OCI-LY7 (cell line): ENCODE results near the gene NOB1. TPM values are rescaled to one million over a fixed set of nuclear protein-coding genes. Genes with fewer than 3 reads are reported as not detected.

Experiments
- BruUV-seq: library from RNA; stranded (reverse); fragments of 400-500 nt; replicated peaks from 2 replicates; lab custom pipeline; 2021; lab: Mats Ljungman, UMichigan
- CTCF ChIA-PET: fragments of 300-600 bp; sonication (Branson Sonifier 250); formaldehyde crosslinking; loops from one replicate; lab custom pipeline; 2022; ENCODE audit warnings: antibody characterized with exemption; ENCODE audit not compliant: unreplicated experiment; lab: Charles Lee
- POLR2A ChIA-PET: fragments of 300-600 bp; sonication (Branson Sonifier 250); formaldehyde crosslinking; loops from one replicate; lab custom pipeline; 2022; ENCODE audit warnings: antibody characterized with exemption; lab: Charles Lee
- DNase-seq: peaks from one replicate; pipeline ENCODE4 v3.0.0-alpha.2; 2015; ENCODE audit warnings: low spot score
- H2AFZ ChIP-seq: fragments of 200-600 bp; sonication (generic), shearing (Covaris generic); 2 replicates; pipeline ENCODE4 v1.6.1; 2014; ENCODE audit warnings: mild to moderate bottlenecking, antibody characterized with exemption, low read length, moderate library complexity
- H3K27ac ChIP-seq: fragments of 200-600 bp; sonication (generic); 2 replicates; pipeline ENCODE4 v1.5.1; 2014; ENCODE audit warnings: mixed run types, low read depth, mild to moderate bottlenecking, moderate library complexity, low read length, inconsistent platforms; ENCODE audit not compliant: poor library complexity, severe bottlenecking
- H3K36me3 ChIP-seq: fragments of 200-600 bp; sonication (generic); 2 replicates; pipeline ENCODE4 v1.6.1; 2014; ENCODE audit warnings: mild to moderate bottlenecking, antibody characterized with exemption, low read length, moderate library complexity, mixed read lengths; ENCODE audit not compliant: insufficient read depth
- H3K4me1 ChIP-seq: fragments of 200-600 bp; sonication (generic); 2 replicates; pipeline ENCODE4 v1.5.1; 2014; ENCODE audit warnings: mild to moderate bottlenecking, low read length; ENCODE audit not compliant: insufficient read depth, poor library complexity, severe bottlenecking
- H3K4me2 ChIP-seq: fragments of 200-600 bp; sonication (generic); 2 replicates; pipeline ENCODE4 v1.6.1; 2014; ENCODE audit warnings: mild to moderate bottlenecking, low read length
- H3K4me3 ChIP-seq: fragments of 200-600 bp; sonication (generic); 2 replicates; pipeline ENCODE4 v1.5.1; 2014; ENCODE audit warnings: mild to moderate bottlenecking, low read depth, low read length; ENCODE audit not compliant: poor library complexity, severe bottlenecking
- H3K79me2 ChIP-seq: fragments of 200-600 bp; sonication (generic); 2 replicates; pipeline ENCODE4 v1.6.1; 2016; ENCODE audit warnings: low read depth, mild to moderate bottlenecking, low read length, moderate library complexity, mixed read lengths; ENCODE audit not compliant: insufficient read depth
- H3K9me2 ChIP-seq: fragments of 200-600 bp; sonication (generic); 2 replicates; pipeline ENCODE4 v1.6.1; 2016; ENCODE audit warnings: mild to moderate bottlenecking, low read length, mixed read lengths; ENCODE audit not compliant: insufficient read depth
- H3K9me3 ChIP-seq: fragments of 200-600 bp; sonication (generic); 2 replicates; pipeline ENCODE4 v1.6.1; 2014; ENCODE audit warnings: mild to moderate bottlenecking, mixed run types, low read length, mixed read lengths
- H4K20me1 ChIP-seq: fragments of 200-600 bp; sonication (generic); 2 replicates; pipeline ENCODE4 v1.6.1; 2014; ENCODE audit warnings: mild to moderate bottlenecking, antibody characterized with exemption, low read length, moderate library complexity, mixed read lengths; ENCODE audit not compliant: insufficient read depth
- EZH2phosphoT487 ChIP-seq: fragments of 200-600 bp; sonication (generic); IDR thresholded peaks from 2 replicates; pipeline ENCODE4 v1.6.1; 2018; ENCODE audit warnings: low read depth, borderline replicate concordance, mild to moderate bottlenecking, mixed run types, antibody characterized with exemption, low read length, moderate library complexity, mixed read lengths
- intact Hi-C: fragments of 100-400 bp; cut with micrococcal nuclease; formaldehyde crosslinking; loops from one replicate; pipeline ENCODE4 v1.10.0; 2022; ENCODE audit not compliant: unreplicated experiment
- total RNA-seq, 2 experiments: library from RNA; depleted of rRNA in 1 of 2; stranded (reverse); fragments of >200 nt in 1 of 2; shearing (Covaris generic) in 1 of 2; gene quantifications; 2 replicates each; pipeline ENCODE4 v1.2.3, GENCODE V29; 2014 to 2022
- TF ChIP-seq, protein P1 (sequence below): fragments of 200-600 bp; sonication (generic); conservative IDR thresholded peaks from 2 replicates; pipeline ENCODE4 v1.5.1; 2014; ENCODE audit warnings: mild to moderate bottlenecking, antibody characterized with exemption, low read length, moderate library complexity, mixed read lengths

NOB1 gene
- total RNA-seq, 2 experiments from 2014 or later = 36.9 to 68.7 TPM

DNA sequence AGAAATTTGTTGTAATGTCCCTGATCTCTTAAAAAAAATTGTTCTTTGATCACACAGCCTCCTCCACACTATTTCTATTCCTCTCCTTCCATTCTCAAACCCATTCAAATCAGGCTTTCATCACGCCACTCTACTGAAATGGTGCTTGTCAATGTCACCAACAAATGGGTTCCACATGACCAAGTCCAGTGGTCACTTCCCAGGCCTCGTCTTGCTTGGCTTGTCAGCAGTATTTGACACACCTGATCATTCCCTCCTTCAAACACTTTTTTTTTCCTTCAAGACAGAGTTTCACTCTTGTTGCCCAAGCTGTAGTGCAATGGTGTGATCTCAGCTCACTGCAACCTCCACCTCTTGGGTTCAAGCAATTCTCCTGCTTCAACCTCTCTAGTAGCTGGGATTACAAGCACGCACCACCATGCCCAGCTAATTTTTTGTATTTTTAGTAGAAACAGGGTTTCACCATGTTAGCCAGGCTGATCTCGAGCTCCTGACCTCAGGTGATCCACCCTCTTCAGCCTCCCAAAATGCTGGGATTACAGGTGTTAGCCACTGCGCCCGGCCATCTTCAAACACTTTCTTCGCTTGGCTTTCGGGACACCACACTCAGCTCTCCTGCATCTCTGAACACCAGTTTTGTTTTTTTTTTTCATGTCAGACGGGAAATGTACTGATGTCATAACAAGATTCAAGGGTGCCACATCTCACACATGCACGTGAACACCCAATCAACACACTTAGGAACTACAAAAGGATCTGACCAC is 46.6 kb downstream of the NOB1 start:
- no peaks in the 10 kb centered on the region for H3K9me2 ChIP-seq
- no peaks in the 10 kb centered on the region for H4K20me1 ChIP-seq
- DNase-seq = no peak
- 0 out of 2 replicates have a peak, but pooled peaks cover 3% of the 10 kb centered on the region for H3K36me3 ChIP-seq
- H2AFZ ChIP-seq = no peak overlapping the region
- no TSS peak for BruUV-seq
- no peaks in the 10 kb centered on the region for H3K4me1 ChIP-seq
- no peaks in the 10 kb centered on the region for H3K79me2 ChIP-seq
- H3K27ac ChIP-seq = no peak overlapping the region
- POLR2A ChIA-PET = no interaction called here
- TF ChIP-seq, protein P1, sequence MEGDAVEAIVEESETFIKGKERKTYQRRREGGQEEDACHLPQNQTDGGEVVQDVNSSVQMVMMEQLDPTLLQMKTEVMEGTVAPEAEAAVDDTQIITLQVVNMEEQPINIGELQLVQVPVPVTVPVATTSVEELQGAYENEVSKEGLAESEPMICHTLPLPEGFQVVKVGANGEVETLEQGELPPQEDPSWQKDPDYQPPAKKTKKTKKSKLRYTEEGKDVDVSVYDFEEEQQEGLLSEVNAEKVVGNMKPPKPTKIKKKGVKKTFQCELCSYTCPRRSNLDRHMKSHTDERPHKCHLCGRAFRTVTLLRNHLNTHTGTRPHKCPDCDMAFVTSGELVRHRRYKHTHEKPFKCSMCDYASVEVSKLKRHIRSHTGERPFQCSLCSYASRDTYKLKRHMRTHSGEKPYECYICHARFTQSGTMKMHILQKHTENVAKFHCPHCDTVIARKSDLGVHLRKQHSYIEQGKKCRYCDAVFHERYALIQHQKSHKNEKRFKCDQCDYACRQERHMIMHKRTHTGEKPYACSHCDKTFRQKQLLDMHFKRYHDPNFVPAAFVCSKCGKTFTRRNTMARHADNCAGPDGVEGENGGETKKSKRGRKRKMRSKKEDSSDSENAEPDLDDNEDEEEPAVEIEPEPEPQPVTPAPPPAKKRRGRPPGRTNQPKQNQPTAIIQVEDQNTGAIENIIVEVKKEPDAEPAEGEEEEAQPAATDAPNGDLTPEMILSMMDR = no peak
- no peak for TF ChIP-seq EZH2phosphoT487
- CTCF ChIA-PET = interaction anchor here (1.2 kb wide), 1 partner anchor 46 kb away, joined by 3 read pairs; the partner anchor contains the start of gene NOB1
- H3K4me3 ChIP-seq = no peak overlapping the region
- no peak overlapping the region for H3K4me2 ChIP-seq
- H3K9me3 ChIP-seq = no peaks in the 10 kb centered on the region
- intact Hi-C loops = loop anchor here (2.0 to 5.0 kb wide), 3 partner anchors 47 to 311 kb away; partner anchors contain the start of gene NOB1

DNA sequence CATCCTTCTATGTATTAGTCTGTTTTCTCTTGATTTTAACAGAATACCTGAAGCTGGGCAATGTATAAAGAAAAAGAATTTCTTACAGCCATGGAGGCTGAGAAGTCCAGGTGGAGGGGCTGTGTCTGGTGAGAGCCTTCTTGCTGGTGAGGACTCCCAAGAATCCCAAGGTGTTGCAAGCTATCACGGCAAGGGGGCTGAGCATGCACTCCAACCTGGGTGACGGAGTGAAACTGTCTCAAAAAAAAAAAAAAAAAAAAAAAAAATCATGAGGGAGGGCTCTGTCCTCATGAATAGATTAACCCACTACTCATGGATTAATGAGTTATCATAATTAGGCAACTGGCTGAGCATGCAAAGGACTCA is 47.8 kb downstream of the NOB1 start:
- Histone ChIP-seq H3K79me2 (no peaks in the 10 kb centered on the region), H2AFZ (no peak overlapping the region), H3K4me1 (no peaks in the 10 kb centered on the region), H4K20me1 (no peaks in the 10 kb centered on the region), H3K4me2 (no peak overlapping the region), H3K36me3 (0 out of 2 replicates have a peak, but pooled peaks cover 3% of the 10 kb centered on the region), H3K9me2 (no peaks in the 10 kb centered on the region), H3K9me3 (no peaks in the 10 kb centered on the region), H3K4me3 (no peak overlapping the region), H3K27ac (no peak overlapping the region)
- TF ChIP-seq, protein P1 = no peak
- TF ChIP-seq EZH2phosphoT487 = no peak
- ChIA-PET CTCF (interaction anchor here (0.6 kb wide), 1 partner anchor 223 kb away, joined by 3 read pairs; no protein-coding TSS in a partner anchor), POLR2A (interaction anchor here (0.5 to 1.0 kb wide), 4 partner anchors 25 to 466 kb away, joined by 3 read pairs; no protein-coding TSS in a partner anchor)
- intact Hi-C loops = loop anchor here (5.0 kb wide), 2 partner anchors 150 to 310 kb away; no protein-coding TSS in a partner anchor
- no TSS peak for BruUV-seq
- no peak for DNase-seq
